SKM-1 (cell line): Measurements from ENCODE around the gene SLC6A6.
"Not testable (repeated sequence)": the region's sequence is repeated elsewhere in the genome, so short reads cannot be mapped to it uniquely, and the experiment has no call there.

Experiments
- DNase-seq: peaks from one replicate; lab custom pipeline; 2025; ENCODE audit not compliant: unreplicated experiment; lab: John Stamatoyannopoulos, UW

Gene SLC6A6

DNA sequence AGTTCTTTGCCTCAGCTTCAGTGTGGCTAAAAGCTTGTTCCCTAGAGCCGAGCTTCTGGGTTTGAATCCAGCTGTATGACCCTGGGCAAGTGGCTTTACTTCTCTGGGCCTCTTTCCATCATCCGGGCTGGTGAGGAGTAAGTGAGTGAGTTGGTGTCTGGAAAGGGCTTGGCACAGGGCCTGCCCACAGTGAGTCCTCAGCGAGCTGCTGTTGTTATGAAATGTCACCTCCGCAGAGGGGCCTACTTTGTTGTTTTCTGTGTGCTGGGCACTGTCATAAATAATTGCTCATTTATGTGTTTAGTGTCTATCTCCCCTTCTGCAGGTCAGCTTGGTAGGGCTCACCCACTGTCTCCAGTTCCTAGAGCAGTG is 31.7 kb downstream of the SLC6A6 start:
- no peak for DNase-seq

DNA sequence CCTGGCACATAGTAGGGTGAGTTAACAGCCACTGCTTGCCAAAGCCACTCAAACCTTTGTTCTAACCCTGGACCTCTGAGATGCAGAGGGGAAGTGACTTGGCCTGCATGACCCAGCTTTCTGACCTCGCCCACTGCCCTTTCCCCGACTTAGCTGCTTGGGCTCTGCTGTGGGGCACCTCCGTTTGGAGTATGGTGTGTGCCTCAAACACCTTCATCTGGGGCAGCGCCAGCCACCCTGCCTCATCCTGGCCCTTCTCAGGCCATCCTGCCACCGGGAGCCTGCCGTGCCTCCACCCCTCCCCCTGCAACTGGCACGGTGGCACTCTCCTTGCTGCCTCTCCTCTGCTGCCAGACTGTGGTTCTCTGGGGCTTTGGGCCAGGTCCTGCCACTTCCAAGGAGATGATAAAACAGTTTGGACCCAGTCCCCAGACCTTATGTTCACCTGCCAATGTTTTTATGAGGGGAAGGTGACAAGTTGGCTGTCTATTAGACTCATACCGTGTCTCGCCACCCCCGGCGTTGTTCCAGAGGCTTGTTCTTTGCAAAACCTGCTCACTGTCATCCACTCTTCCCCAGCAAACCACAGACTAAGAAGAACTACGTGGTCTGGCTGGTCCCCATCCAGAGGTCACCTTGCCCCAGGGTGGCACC is 32.2 kb downstream of the SLC6A6 start:
- DNase-seq, result peak; percentile 50

- DNase-seq, result no peak
Measured at GRCh38 chr3:14435175-14436014, 33.0 kb downstream of the SLC6A6 start.

DNA sequence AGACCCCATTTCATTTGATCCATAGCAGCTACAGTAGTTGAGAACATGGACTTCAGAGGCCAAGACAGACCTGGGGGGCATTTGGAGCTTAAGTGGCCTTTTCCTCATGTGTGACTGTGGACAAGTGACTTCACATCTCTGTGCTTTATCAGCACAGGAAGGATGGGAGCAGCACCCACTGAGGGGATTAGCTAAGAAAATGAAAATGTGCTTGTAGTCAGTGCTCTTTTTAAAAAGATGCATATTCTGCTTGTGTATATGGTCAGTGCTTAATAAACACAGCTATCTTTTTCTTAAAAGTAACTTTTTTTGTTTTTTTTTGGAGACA is 34.5 kb downstream of the SLC6A6 start:
- no peak for DNase-seq

GRCh38 chr3:14437705-14438104 is 35.3 kb downstream of the SLC6A6 start:
- DNase-seq, result not testable (repeated sequence)

DNA sequence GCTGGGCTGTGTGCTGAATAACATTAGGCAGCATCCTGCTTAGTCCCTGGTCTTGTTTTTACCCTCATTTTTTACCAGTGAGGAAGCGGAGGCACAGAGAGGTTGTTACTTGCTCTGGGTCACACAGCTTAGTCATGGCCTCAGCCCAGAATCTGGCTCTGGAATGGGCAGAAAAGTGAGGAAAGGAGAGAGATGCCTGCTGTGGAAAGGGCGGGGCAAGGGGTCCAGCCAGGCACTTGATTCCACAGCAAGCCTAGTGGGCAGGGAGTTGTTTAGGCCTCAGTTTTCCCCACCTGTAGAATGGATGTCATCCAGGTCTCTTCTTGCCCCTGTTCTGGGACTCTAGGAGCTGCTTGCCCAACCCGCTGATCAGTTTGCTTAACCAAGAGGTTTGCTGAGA is 35.9 kb downstream of the SLC6A6 start:
- DNase-seq, result no peak

GRCh38 chr3:14438929-14439328 is 36.5 kb downstream of the SLC6A6 start:
- no peak for DNase-seq

DNA sequence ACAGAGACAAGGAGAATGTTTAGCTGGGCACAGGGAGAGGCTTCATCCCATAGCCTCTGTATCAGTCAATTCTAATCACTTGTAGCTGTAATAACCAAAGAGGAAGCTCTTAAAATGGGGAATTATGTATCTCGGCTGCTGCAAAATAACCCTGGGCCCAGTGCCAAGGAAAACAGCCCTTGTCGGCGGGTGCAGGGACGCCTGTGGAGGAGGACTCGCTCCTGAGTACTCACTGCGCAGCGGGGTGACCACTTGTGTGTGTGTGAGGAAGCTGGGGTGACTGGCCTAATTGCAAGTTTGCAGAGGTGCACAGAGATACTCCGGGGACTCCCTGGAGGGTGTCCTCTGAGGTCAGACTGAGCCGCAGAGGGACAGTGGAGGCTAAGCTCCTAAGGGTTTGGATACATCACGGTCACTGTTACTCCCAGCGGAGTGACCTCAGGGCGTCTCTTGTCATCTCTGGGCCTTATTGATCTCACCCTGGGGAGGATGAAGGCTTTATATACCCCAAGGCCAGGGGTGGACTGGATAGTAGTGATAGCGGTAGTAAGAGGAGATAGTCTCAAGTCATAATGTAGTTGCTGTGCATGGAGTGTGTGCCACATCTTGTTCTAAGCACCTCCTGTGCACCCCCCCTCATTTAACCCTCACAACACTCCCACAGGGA is 37.2 kb downstream of the SLC6A6 start:
- peak; percentile 50 for DNase-seq

DNA sequence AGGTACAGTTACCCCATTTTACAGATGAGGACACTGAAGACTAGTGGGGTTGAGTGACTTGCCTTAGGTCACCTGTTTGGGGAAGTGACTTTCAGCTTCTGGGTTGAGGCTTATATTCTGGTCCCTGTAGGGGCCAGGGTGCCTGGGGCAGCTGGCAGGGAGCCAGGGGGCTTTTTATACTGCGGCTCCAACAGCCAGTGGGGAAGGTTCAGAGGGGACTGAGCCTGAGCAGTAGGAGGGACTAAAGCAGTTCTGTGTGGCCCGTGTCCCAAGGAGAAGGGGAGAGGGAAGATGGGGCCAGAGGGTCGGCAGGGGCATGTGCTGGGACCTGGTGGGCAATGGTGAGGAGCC is 37.7 kb downstream of the SLC6A6 start:
- no peak for DNase-seq

- DNase-seq, result no peak
Measured at GRCh38 chr3:14440531-14441239, 38.3 kb downstream of the SLC6A6 start.

DNA sequence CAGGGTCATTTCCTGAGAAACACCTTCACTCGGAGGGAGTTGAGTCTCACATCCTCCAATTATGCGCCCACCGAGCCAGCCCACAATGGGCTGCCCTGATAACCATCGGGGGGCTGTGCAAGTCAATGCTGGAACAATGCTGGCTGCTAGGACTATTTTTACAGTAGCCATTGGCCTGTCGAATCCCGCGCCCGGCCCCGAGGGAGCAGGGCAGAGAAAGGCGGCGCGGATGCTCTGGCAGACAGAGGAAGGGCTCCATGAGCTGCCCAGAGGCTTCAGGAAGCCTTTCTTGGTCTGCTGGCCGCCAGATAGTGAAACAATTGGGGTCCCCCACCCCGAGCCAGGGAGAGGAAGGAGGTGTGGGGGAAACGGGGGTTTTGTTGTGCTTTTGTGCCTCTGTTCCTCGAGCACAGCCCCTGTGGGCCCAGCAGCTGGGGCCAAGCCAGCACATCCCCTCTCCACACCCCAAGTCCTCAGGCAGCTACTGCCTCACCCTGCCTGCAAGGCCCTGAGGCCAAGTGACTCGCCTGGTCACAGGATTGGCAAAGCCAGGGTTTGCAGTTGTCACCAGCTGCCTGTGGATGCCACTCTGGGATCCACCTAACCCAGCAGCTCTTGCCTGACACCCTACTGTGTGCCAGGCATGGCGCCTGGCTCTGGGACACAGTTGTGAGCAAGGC is 39.0 kb downstream of the SLC6A6 start:
- DNase-seq, result no peak

DNA sequence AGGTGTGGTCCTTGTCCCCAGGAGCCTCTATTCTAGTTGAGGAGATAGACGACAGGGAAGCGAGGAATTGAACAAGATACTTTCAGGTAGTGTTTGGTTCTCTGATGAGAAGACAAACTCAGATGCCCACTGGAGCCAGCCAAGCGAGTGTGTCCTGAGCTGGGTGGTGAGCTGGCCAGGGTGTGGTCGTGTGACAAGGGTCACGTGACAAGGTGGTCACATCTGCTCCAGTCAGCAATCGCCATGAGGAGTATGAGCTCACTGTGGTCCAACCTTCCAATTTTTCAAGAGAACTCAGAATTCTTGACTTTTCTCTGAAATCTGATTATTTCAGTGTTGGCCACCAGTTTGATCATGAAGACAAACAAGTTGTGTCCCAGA is 39.5 kb downstream of the SLC6A6 start:
- no peak for DNase-seq

- DNase-seq, result no peak
Measured at GRCh38 chr3:14444380-14444779, 42.0 kb downstream of the SLC6A6 start.

- no peak for DNase-seq
Measured at GRCh38 chr3:14445773-14446172, 43.4 kb downstream of the SLC6A6 start.

GRCh38 chr3:14446988-14447570 is 44.7 kb downstream of the SLC6A6 start:
- no peak for DNase-seq

DNA sequence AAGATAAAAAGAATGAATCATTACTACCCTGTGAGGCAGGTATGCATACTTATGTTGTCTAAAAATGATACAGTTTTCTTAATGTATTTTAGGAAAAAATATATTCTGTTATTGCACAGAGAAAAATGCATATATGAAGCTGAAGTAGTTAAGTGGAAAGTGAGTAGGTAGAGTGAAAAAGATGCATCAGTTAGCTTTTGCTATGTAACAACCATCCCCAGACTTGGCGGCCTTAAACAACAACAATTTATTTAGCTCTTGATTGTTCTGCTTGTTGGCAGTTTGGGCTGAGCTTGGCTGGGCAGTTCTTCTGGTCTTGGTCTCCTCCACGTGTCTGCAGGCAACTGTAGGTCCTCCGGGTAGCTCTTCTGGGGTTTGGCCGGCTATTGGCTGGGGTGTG is 45.7 kb downstream of the SLC6A6 start:
- DNase-seq, result no peak

GRCh38 chr3:14448756-14449727 is 46.6 kb downstream of the SLC6A6 start:
- DNase-seq, result no peak

- DNase-seq, result no peak
Measured at GRCh38 chr3:14450506-14450905, 48.1 kb downstream of the SLC6A6 start.

DNA sequence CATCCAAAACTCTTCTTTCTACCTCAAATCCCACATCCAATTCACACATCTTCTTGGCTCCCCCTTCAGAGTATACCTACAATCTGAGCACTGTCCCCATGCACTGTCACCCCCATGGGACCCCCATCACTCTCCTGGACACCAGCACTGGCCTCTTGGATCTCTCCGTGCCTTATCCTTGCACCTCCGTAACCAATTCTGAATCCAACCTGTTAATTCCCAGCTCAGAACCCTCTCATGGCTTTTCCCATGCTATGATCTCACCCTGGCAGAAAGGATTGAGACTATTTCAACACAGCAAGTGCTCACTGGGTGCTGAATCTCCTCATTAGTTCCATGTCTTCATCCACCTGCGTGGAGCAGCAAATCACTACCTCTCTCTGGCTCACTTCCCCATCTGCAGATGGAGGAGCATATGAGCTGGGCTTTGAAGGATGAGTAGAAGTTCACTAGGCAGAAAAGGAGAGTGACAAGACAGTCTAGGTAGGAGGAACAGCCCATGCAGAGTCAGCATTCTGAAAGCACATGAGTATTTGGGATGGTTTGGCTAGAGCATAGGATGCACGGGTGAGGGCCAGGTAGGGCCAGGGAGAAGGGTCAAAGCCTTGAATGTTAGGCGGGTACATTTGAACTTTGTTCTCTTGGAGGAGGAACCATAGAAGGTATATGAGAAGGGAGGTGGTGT is 48.7 kb downstream of the SLC6A6 start:
- DNase-seq, result no peak
